Ovary (tissue), 3 donors: ENCODE measurements around the gene TGIF2.

Experiments
- EP300 ChIP-seq: sonication (generic); formaldehyde crosslinking; IDR thresholded peaks from one replicate; pipeline ENCODE4 v1.6.1; 2017; ENCODE audit warnings: antibody characterized with exemption
- POLR2A ChIP-seq: fragments of 450-650 bp; IDR thresholded peaks from one replicate; pipeline ENCODE4 v1.6.1; 2017; ENCODE audit warnings: antibody characterized with exemption, mild to moderate bottlenecking, moderate library complexity
- TF ChIP-seq, protein P1 (sequence below), 3 donors: fragments of 450-650 bp in 2 of 3; fragments of 200-600 bp in 1 of 3; IDR thresholded peaks; one replicate each; pipeline versions ENCODE4 v1.5.1 to v1.8.0; 2016 to 2022; ENCODE audit warnings: antibody characterized with exemption in 3 of 3, mild to moderate bottlenecking in 1 of 3
- donor health status: DM: no; HTN: no; CAD: no.

DNA sequence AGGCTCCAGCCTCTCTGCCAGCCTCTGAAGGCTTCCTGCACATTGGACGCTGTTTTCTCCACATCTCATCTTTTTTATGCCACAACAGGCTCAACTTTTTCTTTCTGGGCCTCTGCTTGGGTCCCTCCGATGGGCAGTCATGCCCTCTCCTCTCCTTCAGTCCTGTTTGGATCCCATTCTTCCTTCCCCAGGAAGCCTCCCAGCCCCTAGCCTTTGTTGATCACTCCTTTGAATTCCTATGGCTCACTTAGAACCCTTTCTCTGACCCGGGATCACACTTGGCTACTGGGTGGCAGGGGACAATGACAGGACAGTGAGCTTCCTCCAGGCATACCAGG is 68.1 kb downstream of the TGIF2 start:
- TF ChIP-seq POLR2A: no peak
- TF ChIP-seq, protein P1, sequence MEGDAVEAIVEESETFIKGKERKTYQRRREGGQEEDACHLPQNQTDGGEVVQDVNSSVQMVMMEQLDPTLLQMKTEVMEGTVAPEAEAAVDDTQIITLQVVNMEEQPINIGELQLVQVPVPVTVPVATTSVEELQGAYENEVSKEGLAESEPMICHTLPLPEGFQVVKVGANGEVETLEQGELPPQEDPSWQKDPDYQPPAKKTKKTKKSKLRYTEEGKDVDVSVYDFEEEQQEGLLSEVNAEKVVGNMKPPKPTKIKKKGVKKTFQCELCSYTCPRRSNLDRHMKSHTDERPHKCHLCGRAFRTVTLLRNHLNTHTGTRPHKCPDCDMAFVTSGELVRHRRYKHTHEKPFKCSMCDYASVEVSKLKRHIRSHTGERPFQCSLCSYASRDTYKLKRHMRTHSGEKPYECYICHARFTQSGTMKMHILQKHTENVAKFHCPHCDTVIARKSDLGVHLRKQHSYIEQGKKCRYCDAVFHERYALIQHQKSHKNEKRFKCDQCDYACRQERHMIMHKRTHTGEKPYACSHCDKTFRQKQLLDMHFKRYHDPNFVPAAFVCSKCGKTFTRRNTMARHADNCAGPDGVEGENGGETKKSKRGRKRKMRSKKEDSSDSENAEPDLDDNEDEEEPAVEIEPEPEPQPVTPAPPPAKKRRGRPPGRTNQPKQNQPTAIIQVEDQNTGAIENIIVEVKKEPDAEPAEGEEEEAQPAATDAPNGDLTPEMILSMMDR (IDR thresholded peaks at IDR 0.05): no peak
- no peak for TF ChIP-seq EP300
